SK-N-SH treated with all-trans-retinoic acid at 6 μM for 48 hours (cell line): ENCODE measurements around the gene TTBK2.
"Not testable (repeated sequence)": the region's sequence is repeated elsewhere in the genome, so short reads cannot be mapped to it uniquely, and the experiment has no call there.

Experiments used
- ARNTL ChIP-seq: fragments of 450-650 bp; formaldehyde crosslinking; IDR thresholded peaks from 2 replicates; pipeline ENCODE4 v1.5.0; 2020; ENCODE audit warnings: low read depth, mild to moderate bottlenecking, moderate library complexity, borderline replicate concordance
- BACH2 ChIP-seq: fragments of 250-450 bp; sonication (Bioruptor Pico); IDR thresholded peaks from 2 replicates; pipeline ENCODE4 v1.9.0; 2021; ENCODE audit warnings: mild to moderate bottlenecking, borderline replicate concordance
- ESRRG ChIP-seq: fragments of 250-450 bp; sonication (Bioruptor Pico); IDR thresholded peaks from 2 replicates; pipeline ENCODE4 v1.6.1; 2021; ENCODE audit warnings: mild to moderate bottlenecking
- ISL1 ChIP-seq: fragments of 250-450 bp; sonication (Bioruptor Pico); IDR thresholded peaks from 2 replicates; pipeline ENCODE4 v2.1.2; 2022; ENCODE audit warnings: mild to moderate bottlenecking, moderate library complexity
- OSR1 ChIP-seq: fragments of 250-450 bp; sonication (Bioruptor Pico); IDR thresholded peaks from 2 replicates; pipeline ENCODE4 v1.8.0; 2022; ENCODE audit warnings: moderate library complexity, mild to moderate bottlenecking, inconsistent platforms
- POU6F1 ChIP-seq: fragments of 250-450 bp; sonication (Bioruptor Pico); IDR thresholded peaks from 2 replicates; pipeline ENCODE4 v1.8.0; 2021; ENCODE audit warnings: low read depth, mild to moderate bottlenecking, moderate library complexity, borderline replicate concordance
- PPARA ChIP-seq: fragments of 250-450 bp; sonication (Bioruptor Pico); IDR thresholded peaks from 2 replicates; pipeline ENCODE4 v1.5.0; 2020; ENCODE audit warnings: mild to moderate bottlenecking, borderline replicate concordance
- ZC3H10 ChIP-seq: fragments of 250-450 bp; sonication (Bioruptor Pico); IDR thresholded peaks from 2 replicates; pipeline ENCODE4 v1.5.1; 2021; ENCODE audit warnings: mild to moderate bottlenecking, moderate library complexity
- ZFP3 ChIP-seq: fragments of 250-450 bp; sonication (Bioruptor Pico); IDR thresholded peaks from 2 replicates; pipeline ENCODE4 v1.5.0; 2020; ENCODE audit warnings: mild to moderate bottlenecking, moderate library complexity
- ZFP30 ChIP-seq: fragments of 450-650 bp; formaldehyde crosslinking; IDR thresholded peaks from 2 replicates; pipeline ENCODE4 v1.5.0; 2022; ENCODE audit warnings: mild to moderate bottlenecking, moderate library complexity
- ZNF565 ChIP-seq: fragments of 450-650 bp; formaldehyde crosslinking; conservative IDR thresholded peaks from 2 replicates; pipeline ENCODE4 v1.5.0; 2020; ENCODE audit warnings: low read depth, mild to moderate bottlenecking, moderate library complexity
- ZNF8 ChIP-seq: fragments of 450-650 bp; formaldehyde crosslinking; IDR thresholded peaks from 2 replicates; pipeline ENCODE4 v1.5.0; 2020; ENCODE audit warnings: mild to moderate bottlenecking, moderate library complexity
- TF ChIP-seq, protein P1 (sequence below): fragments of 250-450 bp; sonication (Bioruptor Pico); IDR thresholded peaks from 2 replicates; pipeline ENCODE4 v1.8.0; 2020; ENCODE audit warnings: mild to moderate bottlenecking, moderate library complexity, borderline replicate concordance

- TF ChIP-seq ZFP3 (CRISPR knock-in tag); OSR1; POU6F1 (CRISPR knock-in tag); ZNF565; ZC3H10 (CRISPR knock-in tag); ZFP30 (CRISPR knock-in tag); ISL1 (CRISPR knock-in tag); ESRRG (CRISPR knock-in tag); ZNF8; BACH2 (CRISPR knock-in tag); PPARA; ARNTL: not testable (repeated sequence)
- TF ChIP-seq, protein P1, sequence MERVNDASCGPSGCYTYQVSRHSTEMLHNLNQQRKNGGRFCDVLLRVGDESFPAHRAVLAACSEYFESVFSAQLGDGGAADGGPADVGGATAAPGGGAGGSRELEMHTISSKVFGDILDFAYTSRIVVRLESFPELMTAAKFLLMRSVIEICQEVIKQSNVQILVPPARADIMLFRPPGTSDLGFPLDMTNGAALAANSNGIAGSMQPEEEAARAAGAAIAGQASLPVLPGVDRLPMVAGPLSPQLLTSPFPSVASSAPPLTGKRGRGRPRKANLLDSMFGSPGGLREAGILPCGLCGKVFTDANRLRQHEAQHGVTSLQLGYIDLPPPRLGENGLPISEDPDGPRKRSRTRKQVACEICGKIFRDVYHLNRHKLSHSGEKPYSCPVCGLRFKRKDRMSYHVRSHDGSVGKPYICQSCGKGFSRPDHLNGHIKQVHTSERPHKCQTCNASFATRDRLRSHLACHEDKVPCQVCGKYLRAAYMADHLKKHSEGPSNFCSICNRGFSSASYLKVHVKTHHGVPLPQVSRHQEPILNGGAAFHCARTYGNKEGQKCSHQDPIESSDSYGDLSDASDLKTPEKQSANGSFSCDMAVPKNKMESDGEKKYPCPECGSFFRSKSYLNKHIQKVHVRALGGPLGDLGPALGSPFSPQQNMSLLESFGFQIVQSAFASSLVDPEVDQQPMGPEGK (CRISPR knock-in tag), result not testable (repeated sequence)
Observed at GRCh38 chr15:42761813-42762212, 158.8 kb downstream of the TTBK2 start.
